ENCODE results near the gene OGFOD3.

Gene OGFOD3

DNA sequence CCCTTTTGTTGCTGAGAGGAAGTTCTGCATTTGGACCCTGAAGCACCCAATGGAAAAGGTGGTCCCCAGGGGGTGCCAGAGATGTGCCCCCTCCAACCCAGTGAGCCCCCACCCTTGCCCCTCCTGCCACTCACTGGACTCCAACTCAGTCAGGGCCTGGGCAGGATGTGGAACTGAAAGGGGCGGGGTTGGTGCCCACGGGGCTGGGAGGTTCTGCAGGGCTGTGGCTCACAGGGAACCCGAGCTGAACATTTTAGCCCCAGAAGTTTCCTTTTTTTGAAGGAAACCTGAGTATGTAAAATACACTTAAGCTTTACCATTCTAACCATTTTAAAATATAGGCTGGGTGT is 15.8 kb upstream of the OGFOD3 start:
- no peak for DNase-seq (ENCODE audit: low read depth)
- in situ Hi-C loops (cut with HindIII; ENCODE audit: low sequenced_read_pairs): no loop called here
- TF ChIP-seq, protein P1, sequence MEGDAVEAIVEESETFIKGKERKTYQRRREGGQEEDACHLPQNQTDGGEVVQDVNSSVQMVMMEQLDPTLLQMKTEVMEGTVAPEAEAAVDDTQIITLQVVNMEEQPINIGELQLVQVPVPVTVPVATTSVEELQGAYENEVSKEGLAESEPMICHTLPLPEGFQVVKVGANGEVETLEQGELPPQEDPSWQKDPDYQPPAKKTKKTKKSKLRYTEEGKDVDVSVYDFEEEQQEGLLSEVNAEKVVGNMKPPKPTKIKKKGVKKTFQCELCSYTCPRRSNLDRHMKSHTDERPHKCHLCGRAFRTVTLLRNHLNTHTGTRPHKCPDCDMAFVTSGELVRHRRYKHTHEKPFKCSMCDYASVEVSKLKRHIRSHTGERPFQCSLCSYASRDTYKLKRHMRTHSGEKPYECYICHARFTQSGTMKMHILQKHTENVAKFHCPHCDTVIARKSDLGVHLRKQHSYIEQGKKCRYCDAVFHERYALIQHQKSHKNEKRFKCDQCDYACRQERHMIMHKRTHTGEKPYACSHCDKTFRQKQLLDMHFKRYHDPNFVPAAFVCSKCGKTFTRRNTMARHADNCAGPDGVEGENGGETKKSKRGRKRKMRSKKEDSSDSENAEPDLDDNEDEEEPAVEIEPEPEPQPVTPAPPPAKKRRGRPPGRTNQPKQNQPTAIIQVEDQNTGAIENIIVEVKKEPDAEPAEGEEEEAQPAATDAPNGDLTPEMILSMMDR (IDR thresholded peaks at IDR 0.05; ENCODE audit: low read depth, low read length, missing control alignments): no peak
- no peak overlapping the region for H3K4me3 ChIP-seq (ENCODE audit: low read depth, low read length)

DNA sequence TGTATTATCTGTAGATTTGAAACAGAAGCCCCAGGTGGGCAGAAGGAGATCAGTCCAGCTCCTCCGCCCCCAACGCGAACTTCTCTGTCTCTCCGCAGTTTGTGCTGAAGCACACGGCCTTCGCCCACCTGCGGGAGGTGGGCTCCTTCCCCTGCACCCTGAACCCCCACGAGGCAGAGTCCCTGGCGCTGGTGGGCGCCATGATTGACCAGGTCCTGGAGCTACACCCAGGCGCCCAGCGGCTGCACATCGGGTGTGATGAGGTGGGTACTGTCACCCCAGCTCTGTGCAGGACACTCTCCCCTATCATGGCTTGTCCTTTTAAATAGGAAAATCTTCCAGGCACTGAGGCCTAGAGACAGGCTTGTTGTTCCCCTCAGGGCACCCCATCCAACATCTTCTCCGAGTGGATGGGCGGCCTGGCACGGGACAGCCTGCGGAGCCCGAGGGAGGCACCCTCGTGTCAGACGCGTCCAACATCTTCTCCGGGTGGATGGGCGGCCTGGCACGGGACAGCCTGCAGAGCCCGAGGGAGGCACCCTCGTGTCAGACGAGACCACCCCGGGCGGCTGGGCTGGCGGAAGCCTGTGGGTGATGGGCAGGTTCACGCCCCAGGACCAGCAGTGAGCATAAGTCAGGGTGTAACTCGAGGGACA is 15.3 kb upstream of the OGFOD3 start:
- DNase-seq (ENCODE audit: low read depth): no peak
- TF ChIP-seq, protein P1 (IDR thresholded peaks at IDR 0.05; ENCODE audit: low read depth, low read length, missing control alignments): no peak
- in situ Hi-C loops (cut with HindIII; ENCODE audit: low sequenced_read_pairs): no loop called here
- H3K4me3 ChIP-seq (ENCODE audit: low read depth, low read length): no peak overlapping the region

DNA sequence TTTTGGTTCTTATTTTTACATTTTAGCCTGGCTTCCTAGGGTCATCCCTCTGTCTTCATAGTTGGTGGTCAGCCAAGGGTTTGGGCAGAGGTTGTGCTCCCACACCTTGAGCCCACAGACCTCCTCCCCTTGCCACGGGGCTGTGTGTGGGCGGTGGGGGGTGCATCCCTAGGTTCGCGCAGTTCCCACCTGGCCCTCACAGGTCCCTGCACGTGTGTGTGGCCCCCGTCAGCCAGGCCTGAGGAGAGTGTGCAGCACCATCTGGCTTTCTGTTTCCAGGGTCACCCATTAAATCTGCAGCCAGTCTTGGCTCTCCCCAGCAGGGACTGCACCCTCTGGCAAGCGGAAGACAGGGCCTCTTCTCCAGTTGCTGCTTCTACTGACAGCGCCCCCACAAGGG is 13.6 kb upstream of the OGFOD3 start:
- DNase-seq (ENCODE audit: low read depth): no peak
- no peak overlapping the region for H3K4me3 ChIP-seq (ENCODE audit: low read depth, low read length)
- in situ Hi-C loops (cut with HindIII; ENCODE audit: low sequenced_read_pairs): no loop called here
- TF ChIP-seq, protein P1 (IDR thresholded peaks at IDR 0.05; ENCODE audit: low read depth, low read length, missing control alignments): no peak

DNA sequence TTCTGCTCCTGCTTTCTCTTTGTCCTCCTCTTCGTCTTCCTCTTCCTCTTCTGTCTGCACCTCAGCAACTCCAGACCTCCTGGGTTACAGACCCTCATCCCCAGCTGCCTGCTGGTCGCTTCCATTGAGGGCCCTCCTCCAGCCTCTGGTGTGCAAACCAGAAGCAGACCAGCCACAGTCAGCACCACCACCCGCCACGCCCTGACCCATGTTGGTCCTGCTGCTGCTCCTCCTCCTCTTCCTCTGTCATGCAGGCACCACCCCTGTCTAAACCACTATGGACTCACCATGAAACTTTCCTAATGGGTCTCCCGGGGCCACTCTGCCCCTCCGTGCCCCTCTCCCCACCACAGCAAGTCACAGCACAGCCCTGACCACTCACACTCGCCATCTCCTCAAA is 11.4 kb upstream of the OGFOD3 start:
- in situ Hi-C loops (cut with HindIII; ENCODE audit: low sequenced_read_pairs): no loop called here
- no peak overlapping the region for H3K4me3 ChIP-seq (ENCODE audit: low read depth, low read length)
- DNase-seq (ENCODE audit: low read depth): no peak
- TF ChIP-seq, protein P1 (IDR thresholded peaks at IDR 0.05; ENCODE audit: low read depth, low read length, missing control alignments): no peak

DNA sequence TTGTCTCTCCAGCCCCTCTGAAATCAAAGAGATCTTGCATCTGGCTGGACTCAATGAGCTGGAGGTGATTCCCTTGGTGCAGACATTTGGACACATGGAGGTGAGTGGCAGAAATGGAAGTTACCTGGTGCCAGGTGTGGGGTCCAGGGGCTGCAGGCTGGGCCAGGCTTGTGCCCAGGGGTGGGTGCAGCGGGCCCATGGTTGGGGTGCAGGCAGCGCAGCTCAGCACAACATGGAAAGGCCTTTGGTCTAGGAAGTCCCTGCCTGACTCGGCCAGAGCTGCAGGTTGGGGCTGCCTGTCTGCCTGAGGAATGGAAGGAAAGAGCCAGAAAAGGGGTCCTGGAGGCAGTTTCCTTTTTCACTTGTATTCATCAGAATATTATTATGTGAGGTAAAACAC is 10.2 kb upstream of the OGFOD3 start:
- H3K4me3 ChIP-seq (ENCODE audit: low read depth, low read length): no peak overlapping the region
- TF ChIP-seq, protein P1 (IDR thresholded peaks at IDR 0.05; ENCODE audit: low read depth, low read length, missing control alignments): no peak
- no peak for DNase-seq (ENCODE audit: low read depth)
- in situ Hi-C loops (cut with HindIII; ENCODE audit: low sequenced_read_pairs): no loop called here

DNA sequence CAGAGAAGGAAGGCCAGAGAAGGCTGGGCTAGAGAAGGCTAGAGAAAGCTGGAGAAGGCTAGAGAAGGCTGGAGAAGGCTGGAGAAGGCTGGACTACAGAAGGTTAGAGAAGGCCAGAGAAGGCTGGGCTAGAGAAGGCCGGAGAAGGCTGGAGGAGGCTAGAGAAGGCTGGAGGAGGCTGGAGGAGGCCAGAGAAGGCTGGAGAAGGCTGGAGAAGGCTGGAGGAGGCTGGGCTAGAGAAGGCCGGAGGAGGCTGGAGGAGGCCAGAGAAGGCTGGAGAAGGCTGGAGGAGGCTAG is 6.4 kb upstream of the OGFOD3 start:
- TF ChIP-seq, protein P1 (IDR thresholded peaks at IDR 0.05; ENCODE audit: low read depth, low read length, missing control alignments): no peak
- H3K4me3 ChIP-seq (ENCODE audit: low read depth, low read length): no peak overlapping the region
- in situ Hi-C loops (cut with HindIII; ENCODE audit: low sequenced_read_pairs): no loop called here
- no peak for DNase-seq (ENCODE audit: low read depth)
